AG10803 (cell line): ENCODE data around the gene PKNOX1.
A peak's percentile ranks its signal among the peaks of the same experiment; 100 is the strongest.

Experiments used
- DNase-seq: peaks from one replicate; pipeline ENCODE4 v3.0.0; 2010; ENCODE audit warnings: low read depth
- H3K4me3 ChIP-seq: 2 replicates; pipeline ENCODE4 v1.5.1; 2011; ENCODE audit warnings: mild to moderate bottlenecking, low read length, control low read depth
- CTCF ChIP-seq: conservative IDR thresholded peaks from 2 replicates; pipeline ENCODE4 v1.5.1; 2011; ENCODE audit warnings: mild to moderate bottlenecking, low read length, control low read depth, inconsistent platforms

The PKNOX1 gene

GRCh38 chr21:42970946-42971653, 3.3 kb upstream of the PKNOX1 start:
- no peak for TF ChIP-seq CTCF
- no peak for DNase-seq
- no peak overlapping the region for H3K4me3 ChIP-seq

GRCh38 chr21:42971897-42972275, 2.5 kb upstream of the PKNOX1 start:
- H3K4me3 ChIP-seq: no peak overlapping the region
- DNase-seq: no peak
- TF ChIP-seq CTCF: no peak

DNA sequence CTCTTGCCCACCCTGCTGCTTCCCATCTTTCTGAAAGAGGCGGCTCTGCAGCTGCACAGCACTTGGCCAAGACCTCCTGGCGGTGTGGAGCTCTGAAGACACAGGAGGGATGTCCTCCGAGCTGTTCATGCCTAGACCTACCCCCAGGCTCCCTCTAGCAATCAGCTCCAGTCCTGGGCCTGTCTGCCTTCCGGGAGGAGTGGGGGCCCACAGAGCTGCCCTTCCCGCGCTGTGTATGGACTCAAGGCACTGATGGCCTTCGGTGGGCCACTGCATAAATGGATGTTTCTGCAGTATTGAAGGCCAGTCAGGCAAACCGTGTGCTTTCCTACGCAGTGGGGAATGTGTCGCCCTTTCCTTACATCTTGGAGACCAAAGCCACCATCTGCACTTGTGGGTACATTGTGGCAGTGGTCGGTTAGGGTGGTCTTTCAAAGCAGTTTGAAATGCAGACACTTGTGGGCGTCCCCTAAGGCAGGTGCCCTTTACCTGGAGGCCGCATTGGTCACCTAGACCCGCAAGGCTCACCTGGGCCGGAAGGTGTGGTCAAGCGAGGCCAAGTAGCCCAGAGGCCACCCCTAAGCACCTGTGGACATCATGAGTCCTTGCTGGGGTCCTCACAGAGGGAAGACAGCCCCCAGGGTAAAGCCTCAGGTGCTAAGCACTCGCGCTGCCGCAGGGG, 912 bp upstream of the PKNOX1 start:
- DNase-seq: no peak
- peak overlapping the region; percentile 76 for H3K4me3 ChIP-seq
- 0 out of 2 replicates have a peak, but pooled peaks have one; percentile 6 for TF ChIP-seq CTCF

DNA sequence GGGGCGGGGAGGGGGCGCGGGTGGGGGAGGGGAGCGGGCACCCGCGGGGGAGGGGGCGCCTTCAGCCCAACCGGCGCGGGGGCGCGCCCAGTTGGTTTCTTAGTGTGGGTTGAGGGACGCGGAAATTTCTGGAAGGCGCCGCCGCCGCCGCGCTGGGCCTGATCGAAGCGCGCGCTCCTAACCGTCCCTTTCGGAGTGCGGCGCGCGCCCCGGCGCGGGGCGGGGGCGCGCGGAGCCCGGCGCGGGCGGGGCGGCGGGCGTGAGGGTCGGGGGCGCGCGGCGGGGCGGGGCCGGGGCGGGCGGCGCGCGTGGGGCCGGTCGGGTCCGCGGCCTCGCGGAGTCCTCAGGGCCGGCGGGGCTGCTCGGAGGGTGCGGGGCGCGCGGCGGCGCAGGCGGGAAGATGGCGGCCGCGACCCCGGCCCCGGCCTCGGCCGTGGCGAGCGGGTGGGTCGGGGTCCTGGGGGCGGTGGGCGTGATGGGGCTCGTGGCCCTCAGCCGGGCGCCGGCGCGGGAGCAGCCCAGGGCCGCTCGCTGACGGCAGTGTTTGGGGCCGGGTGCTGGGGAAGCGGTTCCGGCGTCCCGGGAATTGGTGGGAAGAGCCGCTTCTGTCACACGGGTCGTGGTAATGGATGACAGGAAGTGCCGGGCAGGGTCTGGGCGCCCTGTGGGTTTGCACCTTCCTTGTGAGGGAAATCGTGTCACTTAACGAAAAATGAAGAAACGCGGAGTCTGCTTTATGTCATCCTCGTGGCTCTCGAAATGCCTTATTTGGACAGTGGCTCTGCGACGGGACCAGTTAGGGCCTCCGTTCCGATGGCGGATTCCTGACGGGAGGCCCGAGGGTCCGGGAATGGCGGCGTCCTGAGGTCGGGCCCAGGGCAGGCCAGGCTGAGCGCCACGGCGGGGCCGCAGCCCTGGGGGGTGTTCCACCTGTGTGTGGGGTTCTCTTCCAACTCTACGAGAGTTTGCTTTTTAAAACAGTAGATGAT, 764 bp downstream of the PKNOX1 start:
- no peak for TF ChIP-seq CTCF
- peak overlapping the region; percentile 86 for H3K4me3 ChIP-seq
- DNase-seq: peak; percentile 61

GRCh38 chr21:42975886-42976608, 1.7 kb downstream of the PKNOX1 start:
- TF ChIP-seq CTCF: no peak
- peak overlapping the region; percentile 86 for H3K4me3 ChIP-seq
- DNase-seq: no peak

- H3K4me3 ChIP-seq: no peak overlapping the region
- DNase-seq: no peak
- no peak for TF ChIP-seq CTCF
These were observed 6.2 kb downstream of the PKNOX1 start for GRCh38 chr21:42980312-42981213.
